ENCODE data around the gene CDK17. TPM values are rescaled to one million over a fixed set of nuclear protein-coding genes. Genes with fewer than 3 reads are reported as not detected.

Gene CDK17
- total and polyA plus RNA-seq, 2 of the 8 experiments (the other 6 are each of a cell fraction or from before 2014, with no cell fraction given) = 5.8 to 20.0 TPM

DNA sequence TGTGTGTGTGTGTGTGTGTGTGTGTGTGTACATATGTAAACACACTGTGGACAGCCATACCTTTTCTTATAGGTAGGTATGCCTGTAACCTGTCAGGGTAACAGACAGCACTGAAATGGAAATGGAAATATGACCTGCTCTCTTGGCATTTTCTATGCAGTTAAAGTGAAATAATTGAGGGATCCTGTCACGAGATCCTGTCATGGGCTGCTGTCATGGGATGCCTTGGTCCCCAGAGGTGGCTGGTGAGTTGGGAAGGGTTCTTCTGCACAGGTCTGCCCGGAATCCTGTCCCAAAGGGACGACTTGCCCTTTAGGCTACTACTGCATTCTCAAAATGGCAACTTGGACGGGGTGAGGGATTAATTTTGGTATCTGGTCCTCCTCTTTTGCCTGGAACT is 158.8 kb downstream of the CDK17 start (continued):
- no peak for TF ChIP-seq ASH2L (IDR thresholded peaks at IDR 0.05; ENCODE audit: low read length)
- no peak for TF ChIP-seq SP1 (IDR thresholded peaks at IDR 0.05; ENCODE audit: low read depth, low read length)
- no peak for TF ChIP-seq BCL11A (IDR thresholded peaks at IDR 0.05; ENCODE audit: low read depth in 2 of 2, low read length in 2 of 2)
- TF ChIP-seq, protein P1, sequence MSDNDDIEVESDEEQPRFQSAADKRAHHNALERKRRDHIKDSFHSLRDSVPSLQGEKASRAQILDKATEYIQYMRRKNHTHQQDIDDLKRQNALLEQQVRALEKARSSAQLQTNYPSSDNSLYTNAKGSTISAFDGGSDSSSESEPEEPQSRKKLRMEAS (IDR thresholded peaks at IDR 0.05) = no peak
- no peak for TF ChIP-seq EGR1 (IDR thresholded peaks at IDR 0.05; ENCODE audit: borderline replicate concordance, low read depth, low read length)
- no peak for TF ChIP-seq RNF2 (IDR thresholded peaks at IDR 0.05; ENCODE audit: borderline replicate concordance, low read depth, low read length, missing control alignments, poor library complexity, severe bottlenecking)
